ACC112 (cell line): Measurements from ENCODE around the gene SERPINE1.

Experiments
- H2AFZ ChIP-seq: fragments of 200-600 bp; sonication (generic); one replicate; pipeline ENCODE4 v1.6.0; 2017; ENCODE audit warnings: antibody characterized with exemption, low read length; ENCODE audit not compliant: unreplicated experiment
- H3K27ac ChIP-seq: fragments of 200-600 bp; sonication (generic); 2 replicates; pipeline ENCODE4 v1.5.1; 2014; ENCODE audit warnings: low read depth, mild to moderate bottlenecking, antibody characterized with exemption, low read length, moderate library complexity
- H3K27me3 ChIP-seq: fragments of 200-600 bp; sonication (generic); 2 replicates; pipeline ENCODE4 v1.6.1; 2014; ENCODE audit warnings: mild to moderate bottlenecking, antibody characterized with exemption, low read length, moderate library complexity, mixed read lengths; ENCODE audit not compliant: insufficient read depth
- H3K36me3 ChIP-seq: fragments of 200-600 bp; sonication (generic); 2 replicates; pipeline ENCODE4 v1.6.1; 2016; ENCODE audit warnings: mild to moderate bottlenecking, antibody characterized with exemption, low read length, moderate library complexity, mixed read lengths; ENCODE audit not compliant: insufficient read depth
- H3K4me1 ChIP-seq: fragments of 200-600 bp; sonication (generic); one replicate; pipeline ENCODE4 v1.6.1; 2016; ENCODE audit warnings: low read length, mixed read lengths; ENCODE audit not compliant: insufficient read depth, unreplicated experiment, control insufficient read depth
- H3K4me3 ChIP-seq: fragments of 200-600 bp; sonication (generic); 2 replicates; pipeline ENCODE4 v1.5.1; 2014; ENCODE audit warnings: mild to moderate bottlenecking, low read depth, low read length
- H3K79me2 ChIP-seq: fragments of 200-600 bp; sonication (generic); one replicate; pipeline ENCODE4 v1.6.0; 2016; ENCODE audit warnings: low read length; ENCODE audit not compliant: control insufficient read depth, unreplicated experiment, insufficient read depth

The SERPINE1 gene

DNA sequence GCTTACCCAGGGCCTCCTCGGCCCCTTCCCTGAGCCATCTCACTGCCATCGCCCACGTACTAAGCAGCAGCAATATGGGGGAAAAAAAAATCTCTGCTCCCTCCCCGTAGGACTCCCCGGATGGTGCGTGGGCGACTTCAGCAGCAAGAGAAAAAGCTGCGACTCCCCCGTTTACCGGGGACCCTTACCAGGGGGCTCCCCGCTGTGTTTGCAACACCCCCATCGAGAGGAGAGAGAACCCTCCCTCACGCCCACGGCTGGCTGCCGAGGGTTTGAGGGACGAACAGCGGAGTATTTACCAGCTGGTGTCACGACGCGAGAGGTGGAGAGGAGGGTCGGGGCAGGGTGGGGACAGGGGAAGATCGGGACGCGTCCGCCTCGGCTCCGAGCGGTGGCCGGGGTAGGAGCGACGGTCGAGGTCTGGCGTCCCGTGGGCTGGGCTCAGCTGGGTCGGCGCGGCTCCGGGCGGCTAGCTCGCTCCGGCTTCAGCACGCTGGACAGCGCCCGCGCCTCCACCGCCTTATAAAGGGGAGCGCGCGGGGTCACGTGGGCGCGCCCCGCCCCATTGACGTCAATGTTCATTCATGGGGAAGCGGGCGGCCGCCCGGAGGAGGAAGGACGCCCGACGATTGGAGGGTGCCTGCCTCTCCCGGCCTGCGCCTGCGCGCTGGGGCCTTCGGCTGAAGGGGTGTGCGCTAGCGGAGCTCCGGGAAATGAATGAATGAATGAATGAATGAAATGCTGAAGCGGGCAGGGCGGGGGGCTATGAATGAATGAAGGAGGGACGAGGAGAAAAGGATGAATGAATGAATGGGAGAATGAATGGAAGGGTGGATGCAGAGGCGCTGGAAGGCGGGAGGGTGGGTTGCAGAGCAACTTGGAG, 38.4 kb downstream of the SERPINE1 start, which contains the start of gene VGF:
TSS of gene VGF (minus strand) at position 495 of the 883 bp plus-strand sequence. CDS start 726 bp downstream, outside the sequence.
- peaks cover 54% of the 10 kb centered on the region for H3K4me1 ChIP-seq
- H3K27ac ChIP-seq: no peak within 1 kb of the TSS
- H3K4me3 ChIP-seq: peak within 1 kb of the TSS; percentile 80
- H2AFZ ChIP-seq: peak within 1 kb of the TSS; percentile 69
- no peaks in the 10 kb centered on the region for H3K36me3 ChIP-seq
- H3K79me2 ChIP-seq: no peaks in the 10 kb centered on the region
- H3K27me3 ChIP-seq: peaks cover 38% of the 10 kb centered on the region

DNA sequence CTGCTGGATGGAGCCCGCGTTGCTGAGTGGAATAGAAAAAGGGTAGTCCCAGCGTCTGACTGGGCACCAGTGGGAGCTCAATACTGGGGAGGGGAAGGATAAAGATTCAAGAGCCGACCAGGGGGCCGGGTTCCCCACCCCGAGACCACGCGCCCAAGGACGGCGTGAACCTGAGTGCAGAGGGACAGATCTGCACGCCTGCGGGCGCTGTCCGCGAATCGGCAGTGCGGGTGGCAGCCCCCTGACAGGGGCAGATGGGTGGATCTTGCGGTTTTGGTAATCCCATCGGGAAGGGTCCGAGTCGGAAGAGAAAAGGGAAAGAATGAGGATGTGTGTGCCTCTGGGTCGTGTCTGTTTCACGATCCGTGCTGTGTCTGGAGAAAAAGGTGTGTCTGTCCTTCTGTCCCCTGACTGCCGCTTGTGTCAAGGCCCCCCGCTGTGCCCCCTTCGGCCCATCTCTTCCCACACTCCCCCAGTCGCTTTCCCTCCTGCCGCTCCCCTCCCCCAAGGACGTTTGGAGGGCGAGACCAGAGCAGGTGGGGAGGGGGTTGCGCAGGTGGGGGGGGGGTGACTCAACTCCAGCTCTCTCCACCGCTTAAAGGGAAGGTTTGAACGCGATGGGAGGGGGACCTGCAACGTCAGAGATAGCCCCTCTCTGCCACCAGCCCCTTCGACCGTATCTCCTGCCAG, 39.2 kb downstream of the SERPINE1 start:
- peaks cover 46% of the 10 kb centered on the region for H3K27me3 ChIP-seq
- H3K4me3 ChIP-seq: peak overlapping the region; percentile 78
- no peaks in the 10 kb centered on the region for H3K79me2 ChIP-seq
- peak overlapping the region; percentile 69 for H2AFZ ChIP-seq
- no peak overlapping the region for H3K27ac ChIP-seq
- peaks cover 53% of the 10 kb centered on the region for H3K4me1 ChIP-seq
- no peaks in the 10 kb centered on the region for H3K36me3 ChIP-seq

DNA sequence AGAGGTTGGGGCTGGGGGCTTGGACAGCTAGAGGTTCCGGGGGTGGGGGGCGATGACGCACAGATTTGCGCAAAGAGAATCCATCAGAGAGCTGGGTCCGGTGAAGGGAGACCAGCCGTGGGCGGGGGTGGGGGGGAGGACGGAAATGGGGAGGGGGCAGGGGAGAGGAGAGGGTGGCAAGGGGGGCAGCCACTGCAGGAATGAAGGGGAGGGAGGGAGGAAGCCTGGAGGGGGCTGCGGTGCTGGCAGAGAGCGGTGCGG, 39.7 kb downstream of the SERPINE1 start:
- Histone ChIP-seq H3K27ac (no peak overlapping the region), H2AFZ (no peak overlapping the region), H3K79me2 (no peaks in the 10 kb centered on the region), H3K27me3 (peaks cover 50% of the 10 kb centered on the region), H3K4me1 (peaks cover 53% of the 10 kb centered on the region), H3K36me3 (no peaks in the 10 kb centered on the region), H3K4me3 (peak overlapping the region; percentile 78)

DNA sequence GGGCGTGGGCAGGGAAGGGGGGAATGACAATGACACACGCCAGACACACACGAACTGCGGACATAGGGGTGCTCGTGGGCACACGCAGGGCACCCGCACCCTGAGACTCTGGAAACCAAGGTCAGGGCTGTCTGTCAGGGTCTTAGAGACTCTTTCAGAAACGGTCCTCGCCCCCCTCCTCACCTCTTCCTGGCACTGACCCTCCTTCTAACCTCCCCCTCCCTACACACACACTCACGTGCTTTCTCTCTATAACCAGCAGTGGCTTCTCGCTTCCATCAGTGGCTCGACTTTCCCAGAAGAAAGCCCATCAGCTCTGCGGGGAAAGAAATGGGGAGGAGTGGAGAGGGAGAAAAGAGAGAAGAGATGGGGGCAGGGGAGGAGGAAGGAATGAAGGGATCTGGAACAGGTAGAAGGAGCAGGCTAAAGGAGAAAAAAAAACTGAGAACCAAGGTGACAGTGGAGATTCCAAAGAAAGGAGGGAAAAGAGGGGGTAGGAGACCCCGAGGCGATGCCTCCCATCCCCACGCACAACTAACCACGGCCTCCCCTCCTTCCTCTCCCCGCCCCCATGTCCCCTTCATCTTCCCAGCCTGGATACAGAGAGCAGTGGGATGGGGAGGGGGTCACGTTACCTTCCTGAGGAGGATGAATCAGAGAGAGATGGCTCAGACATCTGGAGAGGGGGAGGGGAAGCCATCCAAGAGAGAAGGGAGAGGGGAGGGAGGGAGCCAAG, 40.2 kb downstream of the SERPINE1 start:
- peak overlapping the region; percentile 58 for H3K4me3 ChIP-seq
- no peaks in the 10 kb centered on the region for H3K36me3 ChIP-seq
- H3K79me2 ChIP-seq: no peaks in the 10 kb centered on the region
- no peak overlapping the region; the same call in 1 of the 2 replicates for H3K27ac ChIP-seq
- peaks cover 55% of the 10 kb centered on the region for H3K27me3 ChIP-seq
- no peak overlapping the region for H2AFZ ChIP-seq
- H3K4me1 ChIP-seq: peaks cover 53% of the 10 kb centered on the region

DNA sequence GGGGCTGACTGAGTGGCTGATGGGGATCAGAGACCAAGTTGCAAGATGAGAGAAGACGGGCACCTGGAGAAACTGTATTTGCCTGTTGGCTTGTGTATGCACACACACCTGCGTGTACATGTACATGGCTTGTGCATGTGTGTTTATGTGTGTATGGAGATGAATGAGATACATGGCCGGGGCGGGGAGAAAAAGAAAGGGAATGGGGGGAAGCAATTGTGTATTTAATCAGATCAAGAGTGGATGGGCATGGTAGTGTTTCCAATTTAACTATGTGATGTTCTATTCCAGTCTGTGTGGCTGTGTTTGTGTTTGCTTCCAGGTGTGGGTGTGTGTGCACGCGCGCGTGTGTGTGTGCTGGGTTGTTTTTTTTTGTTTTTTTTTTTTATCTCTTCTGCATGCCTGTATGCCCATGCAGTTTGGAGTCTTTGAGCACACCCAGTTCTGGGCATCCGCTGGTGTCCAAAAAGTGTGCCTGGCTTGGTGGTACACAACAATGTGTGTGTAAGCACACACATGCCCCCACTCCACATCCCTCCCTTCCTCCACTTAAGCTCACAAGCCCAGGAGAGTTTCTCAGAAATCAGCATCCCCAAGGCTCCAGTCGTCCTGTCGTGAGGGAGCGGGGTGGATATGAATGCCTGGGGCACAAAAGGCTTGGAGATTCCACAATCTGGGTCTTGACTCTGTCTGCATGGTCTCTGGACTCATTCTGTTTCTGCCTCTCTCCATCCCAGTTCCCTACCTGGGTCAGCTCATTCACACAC, 40.9 kb downstream of the SERPINE1 start:
- Histone ChIP-seq H3K4me3 (peak overlapping the region; percentile 58), H3K79me2 (no peaks in the 10 kb centered on the region), H3K27me3 (peaks cover 63% of the 10 kb centered on the region), H3K4me1 (peaks cover 58% of the 10 kb centered on the region), H3K36me3 (no peaks in the 10 kb centered on the region), H2AFZ (no peak overlapping the region), H3K27ac (no peak overlapping the region; the same call in 1 of the 2 replicates)

DNA sequence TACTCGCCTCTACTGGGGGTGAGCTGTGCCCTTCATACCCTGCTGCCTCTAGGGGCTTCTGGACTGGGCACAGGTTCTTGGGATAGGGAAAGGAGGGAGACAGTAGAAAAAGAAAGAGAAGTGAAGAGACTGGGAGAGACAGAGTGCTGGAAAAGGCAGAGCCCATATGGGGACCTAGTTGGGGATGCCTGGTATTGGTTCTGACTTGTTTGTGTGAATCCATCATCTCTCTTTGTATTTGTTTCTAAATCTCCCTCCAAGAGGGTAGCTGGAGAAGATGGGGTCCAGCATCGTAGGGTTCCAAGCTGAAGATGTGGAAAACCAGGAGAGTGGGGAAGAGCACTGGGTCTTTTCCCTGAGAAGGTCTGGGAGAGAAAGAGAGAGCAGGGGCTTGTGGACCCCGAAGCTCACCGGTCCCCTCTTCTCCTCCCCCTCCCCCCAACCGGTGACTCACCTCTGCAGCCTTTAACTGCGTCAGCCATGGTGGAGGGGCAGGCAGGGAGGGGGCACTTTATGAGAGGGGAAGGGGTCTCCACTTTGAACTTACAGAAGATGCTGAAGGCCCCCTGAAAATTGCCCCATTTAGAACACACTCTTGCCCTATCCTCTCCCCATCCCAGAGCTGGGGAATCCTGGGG, 41.6 kb downstream of the SERPINE1 start:
- Histone ChIP-seq H3K27me3 (peaks cover 68% of the 10 kb centered on the region), H3K4me3 (peak overlapping the region; percentile 60), H3K79me2 (no peaks in the 10 kb centered on the region), H3K4me1 (peaks cover 62% of the 10 kb centered on the region), H3K36me3 (no peaks in the 10 kb centered on the region), H2AFZ (no peak overlapping the region), H3K27ac (no peak overlapping the region; the same call in 1 of the 2 replicates)

DNA sequence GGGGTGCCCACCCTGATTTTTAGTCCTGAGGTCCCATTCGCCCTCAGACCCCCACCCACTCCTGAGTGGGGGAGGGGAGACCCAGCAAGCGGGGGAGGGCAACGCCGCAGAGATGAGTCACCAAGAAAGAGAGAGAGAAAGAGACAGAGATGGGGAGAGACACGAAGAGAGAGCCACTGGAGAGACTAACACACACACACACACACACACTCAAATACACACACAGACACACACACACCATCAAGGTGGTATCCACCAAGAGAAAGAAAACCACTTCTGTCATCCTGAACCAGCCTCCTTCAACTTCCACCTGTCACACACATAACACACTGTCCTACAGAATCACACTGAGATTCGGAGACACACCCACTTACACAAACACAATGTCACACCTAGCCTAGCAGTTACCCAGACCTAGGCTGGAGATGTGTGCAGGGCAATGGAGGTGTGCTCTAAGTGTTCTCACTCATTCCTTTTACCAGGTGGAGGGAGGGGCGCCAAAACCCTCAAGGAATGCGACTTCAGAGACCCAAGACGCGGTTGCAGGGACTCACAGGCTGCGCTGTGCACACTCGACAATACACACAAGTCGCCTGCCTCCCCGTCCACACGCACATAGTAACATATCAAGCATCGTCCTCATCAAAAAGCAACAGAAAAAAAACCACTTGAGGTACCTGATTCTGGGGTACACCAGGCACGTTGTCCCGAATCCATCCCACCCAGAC, 42.4 kb downstream of the SERPINE1 start:
- Histone ChIP-seq H2AFZ (peak overlapping the region; percentile 17), H3K36me3 (no peaks in the 10 kb centered on the region), H3K4me1 (peaks cover 62% of the 10 kb centered on the region), H3K27ac (no peak overlapping the region; the same call in 1 of the 2 replicates), H3K4me3 (peak overlapping the region; percentile 60), H3K79me2 (no peaks in the 10 kb centered on the region), H3K27me3 (peaks cover 71% of the 10 kb centered on the region)

DNA sequence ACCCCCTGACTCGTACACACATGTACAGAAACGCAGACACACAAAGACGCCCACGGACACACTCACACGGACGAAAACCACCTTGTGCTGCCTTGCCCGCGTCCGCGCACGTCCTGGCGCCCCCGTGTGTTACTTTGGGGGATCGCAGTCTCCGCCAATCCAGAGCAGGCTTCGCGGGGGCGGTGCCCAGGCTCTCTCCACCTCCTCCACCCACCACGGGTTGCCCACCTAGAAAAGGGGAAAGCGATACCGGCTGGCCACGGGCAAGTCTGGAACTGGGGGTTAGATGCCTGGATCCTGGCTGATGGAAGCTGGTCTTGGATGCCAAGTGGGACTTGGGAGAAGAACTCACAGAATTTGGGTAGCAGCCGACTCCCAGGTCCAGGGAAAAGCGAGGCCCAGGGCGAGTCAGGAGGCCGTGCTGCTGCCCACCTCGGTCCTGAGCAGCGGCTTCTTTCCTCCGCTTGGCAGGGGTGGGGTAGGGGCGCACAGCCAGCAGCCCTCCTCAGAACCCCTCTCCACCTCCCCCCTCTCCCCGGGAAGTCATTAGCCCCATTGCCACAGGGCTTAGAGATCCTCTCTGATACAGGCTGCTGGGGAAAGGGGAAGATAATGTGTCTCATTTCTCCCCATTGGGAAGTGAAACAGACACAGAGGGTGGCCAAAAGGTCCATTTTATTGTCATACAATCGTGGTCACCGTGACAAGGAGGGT, 43.1 kb downstream of the SERPINE1 start:
- no peak overlapping the region for H3K27ac ChIP-seq
- peak overlapping the region; percentile 60 for H3K4me3 ChIP-seq
- no peaks in the 10 kb centered on the region for H3K79me2 ChIP-seq
- no peaks in the 10 kb centered on the region for H3K36me3 ChIP-seq
- peak overlapping the region; percentile 17 for H2AFZ ChIP-seq
- peaks cover 71% of the 10 kb centered on the region for H3K27me3 ChIP-seq
- H3K4me1 ChIP-seq: peaks cover 57% of the 10 kb centered on the region
